22Rv1 (cell line): ENCODE measurements around the gene PPP1CA.

ENCODE experiments used
- ZFX ChIP-seq: fragments of 450-650 bp; IDR thresholded peaks from 2 replicates; pipeline ENCODE4 v1.6.1; 2017; ENCODE audit warnings: antibody characterized with exemption, borderline replicate concordance
- TF ChIP-seq, protein P1 (sequence below): fragments of 450-650 bp; IDR thresholded peaks from 2 replicates; pipeline ENCODE4 v1.5.1; 2017; ENCODE audit warnings: mild to moderate bottlenecking

DNA sequence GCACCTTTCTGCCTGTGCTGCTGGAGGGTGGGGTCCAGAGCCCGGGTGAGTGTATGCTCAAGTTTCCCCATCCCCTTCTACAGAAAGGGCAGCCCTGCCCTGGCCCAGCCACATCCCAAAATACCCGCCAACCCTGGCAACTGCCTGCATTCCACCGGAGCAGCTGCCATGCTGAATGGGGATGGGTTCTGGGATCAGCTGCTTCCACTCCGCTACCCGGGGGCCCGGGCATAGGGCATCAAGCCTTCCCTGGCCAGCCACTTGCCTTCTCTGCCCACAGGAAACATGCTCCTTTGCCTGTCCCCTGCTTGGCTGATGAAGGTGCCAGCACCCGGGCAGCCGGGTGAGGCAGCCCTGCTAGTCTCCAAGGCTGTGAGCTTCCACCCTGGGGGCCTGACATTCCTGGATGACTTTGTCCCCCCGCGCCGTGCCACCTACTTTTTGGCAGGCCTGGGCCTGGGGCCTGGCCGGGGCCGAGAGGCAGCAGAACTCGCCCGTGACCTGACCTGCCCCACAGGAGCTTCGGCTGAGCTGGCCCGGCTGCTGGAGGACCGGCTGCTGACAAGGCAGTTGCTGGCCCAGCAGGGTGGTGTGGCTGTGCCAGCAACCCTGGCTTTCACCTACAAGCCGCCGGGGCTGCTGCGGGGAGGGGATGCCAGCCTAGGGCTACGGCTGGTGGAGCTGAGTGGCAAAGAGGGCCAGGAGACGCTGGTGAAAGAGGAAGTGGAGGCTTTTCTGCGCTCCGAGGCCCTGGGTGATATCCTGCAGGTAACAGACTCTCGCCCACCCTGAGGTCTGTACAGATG is 17.0 kb upstream of the PPP1CA start:
- TF ChIP-seq, protein P1, sequence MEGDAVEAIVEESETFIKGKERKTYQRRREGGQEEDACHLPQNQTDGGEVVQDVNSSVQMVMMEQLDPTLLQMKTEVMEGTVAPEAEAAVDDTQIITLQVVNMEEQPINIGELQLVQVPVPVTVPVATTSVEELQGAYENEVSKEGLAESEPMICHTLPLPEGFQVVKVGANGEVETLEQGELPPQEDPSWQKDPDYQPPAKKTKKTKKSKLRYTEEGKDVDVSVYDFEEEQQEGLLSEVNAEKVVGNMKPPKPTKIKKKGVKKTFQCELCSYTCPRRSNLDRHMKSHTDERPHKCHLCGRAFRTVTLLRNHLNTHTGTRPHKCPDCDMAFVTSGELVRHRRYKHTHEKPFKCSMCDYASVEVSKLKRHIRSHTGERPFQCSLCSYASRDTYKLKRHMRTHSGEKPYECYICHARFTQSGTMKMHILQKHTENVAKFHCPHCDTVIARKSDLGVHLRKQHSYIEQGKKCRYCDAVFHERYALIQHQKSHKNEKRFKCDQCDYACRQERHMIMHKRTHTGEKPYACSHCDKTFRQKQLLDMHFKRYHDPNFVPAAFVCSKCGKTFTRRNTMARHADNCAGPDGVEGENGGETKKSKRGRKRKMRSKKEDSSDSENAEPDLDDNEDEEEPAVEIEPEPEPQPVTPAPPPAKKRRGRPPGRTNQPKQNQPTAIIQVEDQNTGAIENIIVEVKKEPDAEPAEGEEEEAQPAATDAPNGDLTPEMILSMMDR = no peak
- no peak for TF ChIP-seq ZFX
